Epithelial cell of proximal tubule (primary cell): ENCODE measurements around the gene SLC39A13. TPM values are rescaled to one million over a fixed set of nuclear protein-coding genes. Genes with fewer than 3 reads are reported as not detected.

Experiments
- DNase-seq: peaks from one replicate; pipeline ENCODE4 v3.0.0-alpha.2; 2011; ENCODE audit warnings: low read depth
- H3K4me3 ChIP-seq: 2 replicates; pipeline ENCODE4 v1.5.1; 2011; ENCODE audit warnings: low read depth, mild to moderate bottlenecking, low read length
- CTCF ChIP-seq: conservative IDR thresholded peaks from 2 replicates; pipeline ENCODE4 v1.5.1; 2012; ENCODE audit warnings: low read depth, mild to moderate bottlenecking, low read length
- total RNA-seq: library from RNA; depleted of rRNA; stranded (reverse); fragments of >200 nt; gene quantifications from 2 replicates; pipeline ENCODE4 v1.2.3, GENCODE V29; 2015

The SLC39A13 gene
- total RNA-seq, 1 donor from 2014 or later, result 64.5 TPM

- TF ChIP-seq CTCF, result no peak
- DNase-seq, result no peak
- no peak overlapping the region for H3K4me3 ChIP-seq
Observed at GRCh38 chr11:47403135-47403534, 5.3 kb upstream of the SLC39A13 start.

- TF ChIP-seq CTCF, result no peak
- no peak for DNase-seq
- H3K4me3 ChIP-seq, result no peak overlapping the region
Observed at GRCh38 chr11:47403571-47403970, 4.8 kb upstream of the SLC39A13 start.

- no peak for DNase-seq
- TF ChIP-seq CTCF, result no peak
- peak overlapping the region; percentile 60 for H3K4me3 ChIP-seq
Observed at GRCh38 chr11:47406896-47407745, 1.3 kb upstream of the SLC39A13 start.

GRCh38 chr11:47408598-47409439 lies 429 bp downstream of the SLC39A13 start:
- H3K4me3 ChIP-seq, result peak overlapping the region; percentile 96
- no peak for TF ChIP-seq CTCF
- peak; percentile 50 for DNase-seq

- no peak for TF ChIP-seq CTCF
- H3K4me3 ChIP-seq, result peak overlapping the region; percentile 96
- no peak for DNase-seq
Observed at GRCh38 chr11:47409440-47410369, 1.3 kb downstream of the SLC39A13 start.

GRCh38 chr11:47410370-47411264 lies 2.2 kb downstream of the SLC39A13 start:
- TF ChIP-seq CTCF, result no peak
- peak overlapping the region; percentile 96 for H3K4me3 ChIP-seq
- DNase-seq, result no peak
